HCT116 (cell line): ENCODE results near the gene RNU11. TPM values are rescaled to one million over a fixed set of nuclear protein-coding genes. Genes with fewer than 3 reads are reported as not detected.

Experiments
- ATAC-seq: fragments of 200-7000 bp; cut with Tn5 transposase; 2 replicates; pipeline ENCODE4 v1.9.1; 2020; ENCODE audit warnings: mild to moderate bottlenecking, moderate library complexity
- BruUV-seq: library from RNA; stranded (reverse); fragments of 400-500 nt; replicated peaks from 2 replicates; lab custom pipeline; 2021; lab: Mats Ljungman, UMichigan
- CTCF ChIA-PET: fragments of 300-600 bp; sonication (Branson Sonifier 250); formaldehyde crosslinking; loops from one replicate; lab custom pipeline; 2021; ENCODE audit warnings: antibody characterized with exemption; lab: Charles Lee
- POLR2A ChIA-PET: fragments of 300-600, 350-600 bp; sonication (Branson Sonifier 250); formaldehyde crosslinking; loops from one replicate; lab custom pipeline; 2021; ENCODE audit warnings: antibody characterized with exemption; lab: Charles Lee
- RAD21 ChIA-PET, 2 experiments: fragments of 300-600 bp; sonication (Branson Sonifier 250); formaldehyde crosslinking; loops; one replicate each; lab custom pipeline; 2023; ENCODE audit warnings: low total read pairs in 2 of 2; ENCODE audit not compliant: uncharacterized antibody in 2 of 2, unreplicated experiment in 2 of 2, low non-redundant PET in 1 of 2; lab: Charles Lee
- DNase-seq: peaks from one replicate; pipeline ENCODE4 v3.0.0-alpha.2; 2010; ENCODE audit warnings: low read depth, low spot score
- H2AFZ ChIP-seq: fragments of 200-600 bp; shearing (Covaris generic), sonication (generic); 2 replicates; pipeline ENCODE4 v1.6.1; 2017; ENCODE audit warnings: low read depth, mixed run types, mixed read lengths, antibody characterized with exemption, low read length; ENCODE audit not compliant: poor library complexity, severe bottlenecking
- H3K27ac ChIP-seq: 2 replicates; pipeline ENCODE4 v1.5.1; 2012; ENCODE audit warnings: low read depth, low read length
- H3K27me3 ChIP-seq: fragments of 200-600 bp; sonication (generic); 2 replicates; pipeline ENCODE4 v1.6.1; 2016; ENCODE audit warnings: mixed run types, low read length, mixed read lengths; ENCODE audit not compliant: insufficient read depth
- H3K36me3 ChIP-seq, 2 experiments: fragments of 200-500 bp in 1 of 2; fragments of 200-600 bp in 1 of 2; sonication (Bioruptor generic) in 1 of 2; sonication (generic) in 1 of 2; 2 replicates each; pipeline versions ENCODE4 v1.5.1 to v1.6.1; 2014 to 2016; ENCODE audit warnings: low read length in 2 of 2, inconsistent platforms in 1 of 2, mixed read lengths in 1 of 2, mixed run types in 1 of 2; ENCODE audit not compliant: insufficient read depth in 2 of 2, control insufficient read depth in 1 of 2
- H3K4me1 ChIP-seq, 2 experiments: fragments of 200-600 bp in 1 of 2; sonication (generic) in 1 of 2; 2 replicates each; pipeline versions ENCODE4 v1.5.1 to v1.6.1; 2012 to 2017; ENCODE audit warnings: low read length in 2 of 2, inconsistent platforms in 1 of 2, mild to moderate bottlenecking in 1 of 2, mixed read lengths in 1 of 2, mixed run types in 1 of 2, moderate library complexity in 1 of 2; ENCODE audit not compliant: insufficient read depth in 2 of 2, control insufficient read depth in 1 of 2
- H3K4me2 ChIP-seq: fragments of 200-600 bp; sonication (generic); 2 replicates; pipeline ENCODE4 v1.6.1; 2017; ENCODE audit warnings: mixed run types, low read length, mixed read lengths
- H3K4me3 ChIP-seq, 2 experiments: fragments of 200-600 bp in 1 of 2; sonication (generic) in 1 of 2; replicated peaks in 1 of 2; 2 replicates each; pipeline ENCODE4 v1.5.1; 2011 to 2016; ENCODE audit warnings: low read length in 2 of 2, control low read depth in 1 of 2, low read depth in 1 of 2, mild to moderate bottlenecking in 1 of 2, mixed read lengths in 1 of 2, mixed run types in 1 of 2
- H3K79me2 ChIP-seq: fragments of 200-600 bp; sonication (generic); 2 replicates; pipeline ENCODE4 v1.6.1; 2017; ENCODE audit warnings: mild to moderate bottlenecking, mixed run types, low read length, moderate library complexity, mixed read lengths; ENCODE audit not compliant: insufficient read depth
- H3K9ac ChIP-seq: fragments of 200-600 bp; sonication (generic); 2 replicates; pipeline ENCODE4 v1.6.1; 2016; ENCODE audit warnings: low read length, mixed read lengths
- H3K9me2 ChIP-seq: fragments of 200-600 bp; sonication (generic), shearing (Covaris generic); 2 replicates; pipeline ENCODE4 v1.6.1; 2017; ENCODE audit warnings: mixed run types, mild to moderate bottlenecking, moderate library complexity; ENCODE audit not compliant: insufficient read depth
- H3K9me3 ChIP-seq, 2 experiments: fragments of 200-500 bp in 1 of 2; fragments of 200-600 bp in 1 of 2; sonication (Bioruptor generic) in 1 of 2; sonication (generic) in 1 of 2; 2 replicates each; pipeline ENCODE4 v1.6.1; 2014 to 2017; ENCODE audit warnings: low read length in 2 of 2, mixed read lengths in 2 of 2, inconsistent platforms in 1 of 2, low read depth in 1 of 2, mild to moderate bottlenecking in 1 of 2, mixed run types in 1 of 2, moderate library complexity in 1 of 2; ENCODE audit not compliant: control insufficient read depth in 1 of 2, insufficient read depth in 1 of 2
- H4K20me1 ChIP-seq: fragments of 200-600 bp; sonication (generic), shearing (Covaris generic); 2 replicates; pipeline ENCODE4 v1.6.1; 2017; ENCODE audit warnings: mixed run types, mild to moderate bottlenecking, moderate library complexity; ENCODE audit not compliant: insufficient read depth
- ELF1 ChIP-seq: IDR thresholded peaks from 2 replicates; pipeline ENCODE4 v1.6.1; 2012; ENCODE audit warnings: low read depth, borderline replicate concordance
- POLR2AphosphoS5 ChIP-seq: IDR thresholded peaks from 2 replicates; pipeline ENCODE4 v1.6.1; 2011; ENCODE audit warnings: mild to moderate bottlenecking, low read depth, low read length, moderate library complexity
- SP1 ChIP-seq: IDR thresholded peaks from 2 replicates; pipeline ENCODE4 v1.6.1; 2012; ENCODE audit warnings: low read depth
- YY1 ChIP-seq: IDR thresholded peaks from 2 replicates; pipeline ENCODE4 v1.6.1; 2011; ENCODE audit warnings: low read length, low read depth, moderate library complexity, mild to moderate bottlenecking; ENCODE audit not compliant: insufficient replicate concordance; ENCODE audit errors: extremely low read depth
- intact Hi-C: fragments of 100-400 bp; cut with micrococcal nuclease; formaldehyde crosslinking; loops from 2 replicates; pipeline ENCODE4 v1.10.0; 2022
- total RNA-seq: library from RNA; stranded (reverse); gene quantifications from one replicate; pipeline ENCODE4 v1.2.1, GENCODE V29; 2021; ENCODE audit not compliant: unreplicated experiment
- TF ChIP-seq, protein P1 (sequence below): IDR thresholded peaks from 2 replicates; pipeline ENCODE4 v1.6.1; 2012; ENCODE audit warnings: low read depth
- TF ChIP-seq, protein P2 (sequence below): IDR thresholded peaks from 2 replicates; pipeline ENCODE4 v1.6.1; 2012
- TF ChIP-seq, protein P3 (sequence below): IDR thresholded peaks from 2 replicates; pipeline ENCODE4 v1.6.1; 2012
- TF ChIP-seq, protein P4 (sequence below): IDR thresholded peaks from 2 replicates; pipeline ENCODE4 v1.6.1; 2011; ENCODE audit warnings: mild to moderate bottlenecking, low read length, moderate library complexity; ENCODE audit not compliant: insufficient replicate concordance; ENCODE audit errors: extremely low read depth

RNU11 gene
- total RNA-seq, 1 experiment from 2014 or later = not detected

DNA sequence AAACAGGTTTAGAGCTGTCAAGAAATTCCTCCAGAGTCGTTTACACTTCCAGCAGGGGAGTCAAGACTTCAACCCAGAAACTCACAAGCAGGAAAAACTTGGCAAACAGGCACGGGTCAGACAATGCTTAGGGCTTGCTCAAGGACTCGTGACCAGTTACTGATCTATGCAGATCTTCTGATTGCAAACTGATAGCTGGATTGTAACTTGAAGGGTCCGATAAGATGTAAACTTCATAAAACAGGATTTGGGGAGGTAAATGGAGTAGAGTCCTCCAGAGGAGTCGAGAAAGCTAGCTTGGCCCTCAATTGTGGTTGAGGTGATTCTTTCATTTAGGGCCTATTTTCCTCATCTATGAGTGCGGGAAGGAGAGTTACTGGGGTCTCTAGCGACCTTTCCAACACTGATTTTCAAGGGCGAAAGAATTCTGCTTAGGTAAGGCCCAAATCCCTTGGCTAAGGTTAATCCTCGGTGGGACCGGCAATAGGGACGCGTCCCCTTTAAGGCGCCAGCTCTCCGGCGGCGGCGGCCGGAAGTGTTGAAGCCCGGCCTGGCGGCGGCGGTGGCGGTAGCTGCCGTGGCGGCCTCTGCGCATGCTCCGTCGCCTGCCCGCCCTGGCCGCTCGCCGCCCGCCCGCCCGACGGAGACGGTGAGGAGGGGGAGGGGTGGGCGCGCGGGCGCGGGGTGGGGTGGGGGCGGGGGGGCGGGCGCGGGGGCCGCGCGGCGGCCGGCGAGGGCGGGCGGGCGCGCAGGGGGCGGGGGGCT lies 20.0 kb downstream of the RNU11 start, which contains the start of gene GMEB1:
GMEB1 (plus strand) TSS at position 594 of the 765 bp plus-strand sequence. CDS start 14,829 bp downstream, outside the sequence.
- ATAC-seq (peak; percentile 83), DNase-seq (peak; percentile 56)
- Histone ChIP-seq H3K4me2 (peak within 1 kb of the TSS; percentile 100), H3K4me1 (peaks cover 10 to 16% of the 10 kb centered on the region in 2 experiments), H4K20me1 (no peaks in the 10 kb centered on the region), H2AFZ (peak within 1 kb of the TSS; percentile 100), H3K4me3 (peak within 1 kb of the TSS; percentile 81 to 91), H3K27ac (peak within 1 kb of the TSS; percentile 100), H3K79me2 (peaks cover 26% of the 10 kb centered on the region), H3K36me3 (no peaks in the 10 kb centered on the region), H3K9me2 (no peaks in the 10 kb centered on the region), H3K9me3 (no peaks in the 10 kb centered on the region), H3K27me3 (no peaks in the 10 kb centered on the region), H3K9ac (peak within 1 kb of the TSS; percentile 95)
- intact Hi-C loops = loop anchor here (2.0 kb wide), 1 partner anchor 20 kb away; the partner anchor contains the start of gene RNU11
- ChIA-PET CTCF (interaction anchor here (1.1 to 1.6 kb wide), 2 partner anchors 68 to 209 kb away, joined by 3 to 6 read pairs; partner anchors contain the start of gene YTHDF2), RAD21 (interaction anchor here in 1 of 2 experiments (0.5 kb wide), 1 partner anchor 205 kb away, joined by 7 read pairs; no protein-coding TSS in a partner anchor), POLR2A (interaction anchor here (1.5 to 5.5 kb wide), 3 partner anchors 19 to 68 kb away, joined by 7 to 53 read pairs (median 13); partner anchors contain the start of genes RNU11, TAF12 and YTHDF2)
- TSS peak; percentile 86 for BruUV-seq
- TF ChIP-seq ELF1 = no peak; the same call in 1 of the 2 replicates
- TF ChIP-seq SP1 = peak; percentile 50
- peak; percentile 26 for TF ChIP-seq POLR2AphosphoS5
- TF ChIP-seq, protein P1, sequence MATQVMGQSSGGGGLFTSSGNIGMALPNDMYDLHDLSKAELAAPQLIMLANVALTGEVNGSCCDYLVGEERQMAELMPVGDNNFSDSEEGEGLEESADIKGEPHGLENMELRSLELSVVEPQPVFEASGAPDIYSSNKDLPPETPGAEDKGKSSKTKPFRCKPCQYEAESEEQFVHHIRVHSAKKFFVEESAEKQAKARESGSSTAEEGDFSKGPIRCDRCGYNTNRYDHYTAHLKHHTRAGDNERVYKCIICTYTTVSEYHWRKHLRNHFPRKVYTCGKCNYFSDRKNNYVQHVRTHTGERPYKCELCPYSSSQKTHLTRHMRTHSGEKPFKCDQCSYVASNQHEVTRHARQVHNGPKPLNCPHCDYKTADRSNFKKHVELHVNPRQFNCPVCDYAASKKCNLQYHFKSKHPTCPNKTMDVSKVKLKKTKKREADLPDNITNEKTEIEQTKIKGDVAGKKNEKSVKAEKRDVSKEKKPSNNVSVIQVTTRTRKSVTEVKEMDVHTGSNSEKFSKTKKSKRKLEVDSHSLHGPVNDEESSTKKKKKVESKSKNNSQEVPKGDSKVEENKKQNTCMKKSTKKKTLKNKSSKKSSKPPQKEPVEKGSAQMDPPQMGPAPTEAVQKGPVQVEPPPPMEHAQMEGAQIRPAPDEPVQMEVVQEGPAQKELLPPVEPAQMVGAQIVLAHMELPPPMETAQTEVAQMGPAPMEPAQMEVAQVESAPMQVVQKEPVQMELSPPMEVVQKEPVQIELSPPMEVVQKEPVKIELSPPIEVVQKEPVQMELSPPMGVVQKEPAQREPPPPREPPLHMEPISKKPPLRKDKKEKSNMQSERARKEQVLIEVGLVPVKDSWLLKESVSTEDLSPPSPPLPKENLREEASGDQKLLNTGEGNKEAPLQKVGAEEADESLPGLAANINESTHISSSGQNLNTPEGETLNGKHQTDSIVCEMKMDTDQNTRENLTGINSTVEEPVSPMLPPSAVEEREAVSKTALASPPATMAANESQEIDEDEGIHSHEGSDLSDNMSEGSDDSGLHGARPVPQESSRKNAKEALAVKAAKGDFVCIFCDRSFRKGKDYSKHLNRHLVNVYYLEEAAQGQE = no peak
- TF ChIP-seq YY1 = no peak
- TF ChIP-seq, protein P2, sequence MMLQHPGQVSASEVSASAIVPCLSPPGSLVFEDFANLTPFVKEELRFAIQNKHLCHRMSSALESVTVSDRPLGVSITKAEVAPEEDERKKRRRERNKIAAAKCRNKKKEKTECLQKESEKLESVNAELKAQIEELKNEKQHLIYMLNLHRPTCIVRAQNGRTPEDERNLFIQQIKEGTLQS = no peak
- TF ChIP-seq, protein P3, sequence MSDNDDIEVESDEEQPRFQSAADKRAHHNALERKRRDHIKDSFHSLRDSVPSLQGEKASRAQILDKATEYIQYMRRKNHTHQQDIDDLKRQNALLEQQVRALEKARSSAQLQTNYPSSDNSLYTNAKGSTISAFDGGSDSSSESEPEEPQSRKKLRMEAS = peak; percentile 77; the same call in 1 of the 2 replicates
- TF ChIP-seq, protein P4, sequence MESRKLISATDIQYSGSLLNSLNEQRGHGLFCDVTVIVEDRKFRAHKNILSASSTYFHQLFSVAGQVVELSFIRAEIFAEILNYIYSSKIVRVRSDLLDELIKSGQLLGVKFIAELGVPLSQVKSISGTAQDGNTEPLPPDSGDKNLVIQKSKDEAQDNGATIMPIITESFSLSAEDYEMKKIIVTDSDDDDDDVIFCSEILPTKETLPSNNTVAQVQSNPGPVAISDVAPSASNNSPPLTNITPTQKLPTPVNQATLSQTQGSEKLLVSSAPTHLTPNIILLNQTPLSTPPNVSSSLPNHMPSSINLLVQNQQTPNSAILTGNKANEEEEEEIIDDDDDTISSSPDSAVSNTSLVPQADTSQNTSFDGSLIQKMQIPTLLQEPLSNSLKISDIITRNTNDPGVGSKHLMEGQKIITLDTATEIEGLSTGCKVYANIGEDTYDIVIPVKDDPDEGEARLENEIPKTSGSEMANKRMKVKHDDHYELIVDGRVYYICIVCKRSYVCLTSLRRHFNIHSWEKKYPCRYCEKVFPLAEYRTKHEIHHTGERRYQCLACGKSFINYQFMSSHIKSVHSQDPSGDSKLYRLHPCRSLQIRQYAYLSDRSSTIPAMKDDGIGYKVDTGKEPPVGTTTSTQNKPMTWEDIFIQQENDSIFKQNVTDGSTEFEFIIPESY = peak; percentile 6
